PC-9 (cell line): ENCODE data around the gene SH3D21.

ENCODE experiments used
- CTCF ChIP-seq: fragments of 200-600 bp; sonication (generic); conservative IDR thresholded peaks from 2 replicates; pipeline ENCODE4 v1.6.1; 2017; ENCODE audit warnings: mixed run types, antibody characterized with exemption, mild to moderate bottlenecking, moderate library complexity
- EZH2 ChIP-seq: fragments of 200-600 bp; sonication (generic); IDR thresholded peaks from 2 replicates; pipeline ENCODE4 v1.8.0; 2017; ENCODE audit warnings: antibody characterized with exemption, low read depth

DNA sequence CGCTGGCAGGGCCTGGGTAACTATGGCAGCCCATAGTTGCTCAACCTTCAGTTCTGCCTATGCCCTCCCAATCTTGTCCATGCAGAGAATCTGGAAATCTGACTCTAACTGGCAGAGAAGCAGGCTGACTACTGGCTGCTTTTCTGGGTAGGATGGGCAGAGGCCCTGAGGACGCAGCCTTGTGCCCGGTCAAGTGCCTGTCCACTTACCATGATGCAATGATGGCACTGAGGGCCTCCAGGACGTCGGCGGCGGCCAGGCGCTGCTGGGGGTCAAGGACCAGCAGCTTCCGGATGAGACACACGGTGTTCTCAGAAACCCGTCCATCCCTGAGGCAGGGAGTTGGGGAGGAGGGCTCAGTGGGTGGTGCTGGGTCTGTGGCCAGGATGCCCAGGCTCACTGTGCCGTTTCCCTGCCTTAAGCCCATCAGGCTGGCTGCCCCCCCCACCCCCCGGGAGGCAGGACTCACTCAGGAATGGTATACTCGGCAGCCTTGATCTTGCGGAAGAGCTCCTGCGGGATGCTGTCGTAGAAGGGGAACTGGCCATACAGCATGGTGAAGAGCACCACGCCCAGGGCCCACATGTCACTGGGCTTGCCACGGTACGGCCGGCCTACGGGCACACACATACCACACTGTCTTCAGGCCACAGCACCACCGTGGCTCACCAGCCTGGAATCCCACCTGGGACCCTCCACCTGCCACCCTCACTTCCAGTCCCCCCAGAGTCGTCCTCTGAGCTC, 37.7 kb downstream of the SH3D21 start:
- TF ChIP-seq CTCF = no peak
- TF ChIP-seq EZH2 = no peak
